HEK293 (cell line): ENCODE data around the gene ZIC5.

Source experiments
- CTCF ChIA-PET: fragments of 350-600 bp; formaldehyde crosslinking; extraction: SDS; loops from one replicate; lab custom pipeline; 2021; ENCODE audit warnings: antibody characterized with exemption; lab: Yijun Ruan, JAX
- POLR2A ChIA-PET: fragments of 300-600 bp; formaldehyde crosslinking; extraction: SDS; loops from one replicate; lab custom pipeline; 2020; ENCODE audit warnings: antibody characterized with exemption, inconsistent platforms; lab: Yijun Ruan, JAX
- H3K27ac ChIP-seq: fragments of 200-500 bp; sonication (Bioruptor generic); 2 replicates; pipeline ENCODE4 v1.5.1; 2014; ENCODE audit warnings: low read depth, low read length, control low read depth, inconsistent platforms; ENCODE audit errors: extremely low read depth
- H3K36me3 ChIP-seq, 2 experiments: fragments of 200-500 bp in 1 of 2; sonication (Bioruptor generic) in 1 of 2; 1 replicate in 1 of 2; 2 replicates in 1 of 2; pipeline ENCODE4 v1.5.1; 2014 to 2017; ENCODE audit warnings: inconsistent platforms in 2 of 2, low read length in 2 of 2; ENCODE audit not compliant: control insufficient read depth in 2 of 2, insufficient read depth in 1 of 2
- H3K4me1 ChIP-seq: fragments of 200-500 bp; sonication (Bioruptor generic); 2 replicates; pipeline ENCODE4 v1.5.1; 2014; ENCODE audit warnings: mild to moderate bottlenecking, low read length, inconsistent platforms; ENCODE audit not compliant: control insufficient read depth, insufficient read depth
- H3K4me3 ChIP-seq: 2 replicates; pipeline ENCODE4 v1.5.1; 2011; ENCODE audit warnings: low read depth, mild to moderate bottlenecking, control low read depth, low read length, moderate library complexity
- H3K9me3 ChIP-seq: fragments of 200-500 bp; sonication (Bioruptor generic); 2 replicates; pipeline ENCODE4 v1.5.1; 2014; ENCODE audit warnings: low read depth, low read length, inconsistent platforms; ENCODE audit not compliant: control insufficient read depth, insufficient read depth
- EGR2 ChIP-seq: fragments of 450-650 bp; formaldehyde crosslinking; IDR thresholded peaks from 2 replicates; pipeline ENCODE4 v1.5.1; 2016; ENCODE audit warnings: low read depth, missing biosample characterization, missing genetic modification characterization
- KLF1 ChIP-seq: fragments of 450-650 bp; formaldehyde crosslinking; IDR thresholded peaks from 2 replicates; pipeline ENCODE4 v1.5.1; 2016; ENCODE audit warnings: missing biosample characterization, missing genetic modification characterization
- MYNN ChIP-seq: fragments of 450-650 bp; formaldehyde crosslinking; IDR thresholded peaks from 2 replicates; pipeline ENCODE4 v1.5.1; 2016; ENCODE audit warnings: missing biosample characterization, missing genetic modification characterization, borderline replicate concordance
- SALL2 ChIP-seq: fragments of 450-650 bp; formaldehyde crosslinking; IDR thresholded peaks from 2 replicates; pipeline ENCODE4 v1.5.0; 2017; ENCODE audit warnings: missing biosample characterization, mild to moderate bottlenecking, missing genetic modification characterization, borderline replicate concordance
- SP2 ChIP-seq: fragments of 450-650 bp; formaldehyde crosslinking; IDR thresholded peaks from 2 replicates; pipeline ENCODE4 v1.5.1; 2016; ENCODE audit warnings: missing biosample characterization, missing genetic modification characterization
- ZBTB1 ChIP-seq: fragments of 450-650 bp; formaldehyde crosslinking; IDR thresholded peaks from 2 replicates; pipeline ENCODE4 v1.5.1; 2016; ENCODE audit warnings: missing biosample characterization, missing genetic modification characterization
- ZBTB7A ChIP-seq: fragments of 450-650 bp; formaldehyde crosslinking; IDR thresholded peaks from 2 replicates; pipeline ENCODE4 v1.5.1; 2016; ENCODE audit warnings: low read depth, missing biosample characterization, missing genetic modification characterization
- ZBTB8A ChIP-seq: fragments of 450-650 bp; formaldehyde crosslinking; IDR thresholded peaks from 2 replicates; pipeline ENCODE4 v1.5.1; 2016; ENCODE audit warnings: missing biosample characterization, missing genetic modification characterization
- ZFHX2 ChIP-seq: fragments of 450-650 bp; formaldehyde crosslinking; conservative IDR thresholded peaks from 2 replicates; pipeline ENCODE4 v1.5.1; 2016; ENCODE audit warnings: missing biosample characterization, missing genetic modification characterization
- ZFP69B ChIP-seq: fragments of 450-650 bp; formaldehyde crosslinking; IDR thresholded peaks from 2 replicates; pipeline ENCODE4 v1.5.1; 2016; ENCODE audit warnings: missing biosample characterization, missing genetic modification characterization
- ZNF138 ChIP-seq: fragments of 450-650 bp; formaldehyde crosslinking; IDR thresholded peaks from 2 replicates; pipeline ENCODE4 v1.5.1; 2016; ENCODE audit warnings: missing biosample characterization, missing genetic modification characterization, borderline replicate concordance
- ZNF174 ChIP-seq: fragments of 450-650 bp; formaldehyde crosslinking; IDR thresholded peaks from 2 replicates; pipeline ENCODE4 v1.5.0; 2017; ENCODE audit warnings: missing biosample characterization, mild to moderate bottlenecking, missing genetic modification characterization
- ZNF223 ChIP-seq: fragments of 450-650 bp; formaldehyde crosslinking; IDR thresholded peaks from 2 replicates; pipeline ENCODE4 v1.5.1; 2016; ENCODE audit warnings: missing biosample characterization, missing genetic modification characterization
- ZNF24 ChIP-seq: fragments of 450-650 bp; formaldehyde crosslinking; IDR thresholded peaks from 2 replicates; pipeline ENCODE4 v1.5.1; 2016; ENCODE audit warnings: missing biosample characterization, missing genetic modification characterization
- ZNF529 ChIP-seq: fragments of 450-650 bp; formaldehyde crosslinking; IDR thresholded peaks from 2 replicates; pipeline ENCODE4 v1.5.1; 2017; ENCODE audit warnings: missing genetic modification characterization, missing biosample characterization; ENCODE audit not compliant: insufficient replicate concordance
- ZNF544 ChIP-seq: fragments of 450-650 bp; formaldehyde crosslinking; IDR thresholded peaks from 2 replicates; pipeline ENCODE4 v1.5.0; 2017; ENCODE audit warnings: missing biosample characterization, missing genetic modification characterization
- ZNF677 ChIP-seq: fragments of 450-650 bp; IDR thresholded peaks from 2 replicates; pipeline ENCODE4 v1.5.0; 2018; ENCODE audit warnings: missing biosample characterization, mild to moderate bottlenecking, missing genetic modification characterization, moderate library complexity
- TF ChIP-seq, protein P1 (sequence below): fragments of 450-650 bp; IDR thresholded peaks from 2 replicates; pipeline ENCODE4 v1.5.1; 2018; ENCODE audit warnings: missing biosample characterization, missing genetic modification characterization
- TF ChIP-seq, protein P2 (sequence below): fragments of 450-650 bp; formaldehyde crosslinking; IDR thresholded peaks from 2 replicates; pipeline ENCODE4 v1.5.1; 2016; ENCODE audit warnings: missing biosample characterization, missing genetic modification characterization, low read depth
- TF ChIP-seq, protein P3 (sequence below): fragments of 450-650 bp; IDR thresholded peaks from 2 replicates; pipeline ENCODE4 v1.5.1; 2018; ENCODE audit warnings: missing biosample characterization, mild to moderate bottlenecking, missing genetic modification characterization
- TF ChIP-seq, protein P4 (sequence below): sonication (generic); formaldehyde crosslinking; IDR thresholded peaks from 2 replicates; pipeline ENCODE4 v1.8.1; 2022; ENCODE audit warnings: mild to moderate bottlenecking, moderate library complexity, missing genetic modification reagents
- TF ChIP-seq, protein P5 (sequence below): fragments of 450-650 bp; formaldehyde crosslinking; IDR thresholded peaks from 2 replicates; pipeline ENCODE4 v1.5.1; 2016; ENCODE audit warnings: missing biosample characterization, missing genetic modification characterization
- TF ChIP-seq, protein P6 (sequence below): fragments of 450-650 bp; formaldehyde crosslinking; IDR thresholded peaks from 2 replicates; pipeline ENCODE4 v1.5.1; 2017; ENCODE audit warnings: missing biosample characterization, missing genetic modification characterization

ZIC5 gene

DNA sequence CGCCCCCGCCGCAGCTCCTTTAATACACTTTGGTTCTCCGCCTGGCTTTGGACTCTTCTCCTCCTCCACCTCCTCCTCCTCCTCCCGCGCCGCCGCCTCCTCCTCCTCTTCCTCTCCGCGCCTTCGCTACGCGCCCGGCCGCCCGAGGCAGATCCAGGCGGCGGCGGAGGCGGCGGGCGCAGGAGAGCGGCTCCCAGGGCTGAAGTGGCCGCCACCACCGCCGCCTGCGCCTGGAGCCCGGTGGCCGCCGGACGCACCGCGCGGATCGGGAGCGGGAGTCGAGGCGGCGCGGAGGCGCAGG, 10.1 kb upstream of the ZIC5 start, which contains the start of gene ZIC2:
ZIC2 (plus strand) TSS at position 50 of the 301 bp plus-strand sequence. CDS start 281 bp downstream, outside the sequence.
- H3K36me3 ChIP-seq: peaks cover 0 to 33% of the 10 kb centered on the region in 2 experiments; a peak in 1 of 3 replicates
- H3K9me3 ChIP-seq: no peaks in the 10 kb centered on the region
- H3K4me3 ChIP-seq: peak within 1 kb of the TSS; percentile 90
- ChIA-PET CTCF (interaction anchor here (0.6 to 0.7 kb wide), 2 partner anchors 165 to 326 kb away, joined by 3 read pairs; no protein-coding TSS in a partner anchor), POLR2A (interaction anchor here (0.5 to 6.4 kb wide), 6 partner anchors 11 to 325 kb away, joined by 3 to 101 read pairs (median 4); partner anchors contain the start of genes PCCA and ZIC5)
- H3K27ac ChIP-seq: peak within 1 kb of the TSS; percentile 100
- H3K4me1 ChIP-seq: peaks cover 5% of the 10 kb centered on the region
- no peak for TF ChIP-seq ZBTB1
- TF ChIP-seq ZFHX2 (tag by site-specific recombination): peak; percentile 92
- no peak for TF ChIP-seq ZBTB7A (tag by site-specific recombination)
- TF ChIP-seq EGR2: peak; percentile 75
- 0 out of 2 replicates have a peak, but pooled peaks have one; percentile 4 for TF ChIP-seq ZNF677
- no peak for TF ChIP-seq ZNF544
- TF ChIP-seq, protein P1, sequence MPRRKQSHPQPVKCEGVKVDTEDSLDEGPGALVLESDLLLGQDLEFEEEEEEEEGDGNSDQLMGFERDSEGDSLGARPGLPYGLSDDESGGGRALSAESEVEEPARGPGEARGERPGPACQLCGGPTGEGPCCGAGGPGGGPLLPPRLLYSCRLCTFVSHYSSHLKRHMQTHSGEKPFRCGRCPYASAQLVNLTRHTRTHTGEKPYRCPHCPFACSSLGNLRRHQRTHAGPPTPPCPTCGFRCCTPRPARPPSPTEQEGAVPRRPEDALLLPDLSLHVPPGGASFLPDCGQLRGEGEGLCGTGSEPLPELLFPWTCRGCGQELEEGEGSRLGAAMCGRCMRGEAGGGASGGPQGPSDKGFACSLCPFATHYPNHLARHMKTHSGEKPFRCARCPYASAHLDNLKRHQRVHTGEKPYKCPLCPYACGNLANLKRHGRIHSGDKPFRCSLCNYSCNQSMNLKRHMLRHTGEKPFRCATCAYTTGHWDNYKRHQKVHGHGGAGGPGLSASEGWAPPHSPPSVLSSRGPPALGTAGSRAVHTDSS (tag by site-specific recombination): peak; percentile 93
- peak; percentile 43; the same call in 1 of the 2 replicates for TF ChIP-seq ZBTB8A
- TF ChIP-seq, protein P2, sequence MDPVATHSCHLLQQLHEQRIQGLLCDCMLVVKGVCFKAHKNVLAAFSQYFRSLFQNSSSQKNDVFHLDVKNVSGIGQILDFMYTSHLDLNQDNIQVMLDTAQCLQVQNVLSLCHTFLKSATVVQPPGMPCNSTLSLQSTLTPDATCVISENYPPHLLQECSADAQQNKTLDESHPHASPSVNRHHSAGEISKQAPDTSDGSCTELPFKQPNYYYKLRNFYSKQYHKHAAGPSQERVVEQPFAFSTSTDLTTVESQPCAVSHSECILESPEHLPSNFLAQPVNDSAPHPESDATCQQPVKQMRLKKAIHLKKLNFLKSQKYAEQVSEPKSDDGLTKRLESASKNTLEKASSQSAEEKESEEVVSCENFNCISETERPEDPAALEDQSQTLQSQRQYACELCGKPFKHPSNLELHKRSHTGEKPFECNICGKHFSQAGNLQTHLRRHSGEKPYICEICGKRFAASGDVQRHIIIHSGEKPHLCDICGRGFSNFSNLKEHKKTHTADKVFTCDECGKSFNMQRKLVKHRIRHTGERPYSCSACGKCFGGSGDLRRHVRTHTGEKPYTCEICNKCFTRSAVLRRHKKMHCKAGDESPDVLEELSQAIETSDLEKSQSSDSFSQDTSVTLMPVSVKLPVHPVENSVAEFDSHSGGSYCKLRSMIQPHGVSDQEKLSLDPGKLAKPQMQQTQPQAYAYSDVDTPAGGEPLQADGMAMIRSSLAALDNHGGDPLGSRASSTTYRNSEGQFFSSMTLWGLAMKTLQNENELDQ (tag by site-specific recombination): no peak
- TF ChIP-seq, protein P3, sequence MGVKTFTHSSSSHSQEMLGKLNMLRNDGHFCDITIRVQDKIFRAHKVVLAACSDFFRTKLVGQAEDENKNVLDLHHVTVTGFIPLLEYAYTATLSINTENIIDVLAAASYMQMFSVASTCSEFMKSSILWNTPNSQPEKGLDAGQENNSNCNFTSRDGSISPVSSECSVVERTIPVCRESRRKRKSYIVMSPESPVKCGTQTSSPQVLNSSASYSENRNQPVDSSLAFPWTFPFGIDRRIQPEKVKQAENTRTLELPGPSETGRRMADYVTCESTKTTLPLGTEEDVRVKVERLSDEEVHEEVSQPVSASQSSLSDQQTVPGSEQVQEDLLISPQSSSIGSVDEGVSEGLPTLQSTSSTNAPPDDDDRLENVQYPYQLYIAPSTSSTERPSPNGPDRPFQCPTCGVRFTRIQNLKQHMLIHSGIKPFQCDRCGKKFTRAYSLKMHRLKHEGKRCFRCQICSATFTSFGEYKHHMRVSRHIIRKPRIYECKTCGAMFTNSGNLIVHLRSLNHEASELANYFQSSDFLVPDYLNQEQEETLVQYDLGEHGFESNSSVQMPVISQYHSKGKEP (tag by site-specific recombination): no peak
- TF ChIP-seq SP2: peak; percentile 19; the same call in 1 of the 2 replicates
- TF ChIP-seq MYNN (tag by site-specific recombination): no peak
- TF ChIP-seq ZNF529 (tag by site-specific recombination): no peak

DNA sequence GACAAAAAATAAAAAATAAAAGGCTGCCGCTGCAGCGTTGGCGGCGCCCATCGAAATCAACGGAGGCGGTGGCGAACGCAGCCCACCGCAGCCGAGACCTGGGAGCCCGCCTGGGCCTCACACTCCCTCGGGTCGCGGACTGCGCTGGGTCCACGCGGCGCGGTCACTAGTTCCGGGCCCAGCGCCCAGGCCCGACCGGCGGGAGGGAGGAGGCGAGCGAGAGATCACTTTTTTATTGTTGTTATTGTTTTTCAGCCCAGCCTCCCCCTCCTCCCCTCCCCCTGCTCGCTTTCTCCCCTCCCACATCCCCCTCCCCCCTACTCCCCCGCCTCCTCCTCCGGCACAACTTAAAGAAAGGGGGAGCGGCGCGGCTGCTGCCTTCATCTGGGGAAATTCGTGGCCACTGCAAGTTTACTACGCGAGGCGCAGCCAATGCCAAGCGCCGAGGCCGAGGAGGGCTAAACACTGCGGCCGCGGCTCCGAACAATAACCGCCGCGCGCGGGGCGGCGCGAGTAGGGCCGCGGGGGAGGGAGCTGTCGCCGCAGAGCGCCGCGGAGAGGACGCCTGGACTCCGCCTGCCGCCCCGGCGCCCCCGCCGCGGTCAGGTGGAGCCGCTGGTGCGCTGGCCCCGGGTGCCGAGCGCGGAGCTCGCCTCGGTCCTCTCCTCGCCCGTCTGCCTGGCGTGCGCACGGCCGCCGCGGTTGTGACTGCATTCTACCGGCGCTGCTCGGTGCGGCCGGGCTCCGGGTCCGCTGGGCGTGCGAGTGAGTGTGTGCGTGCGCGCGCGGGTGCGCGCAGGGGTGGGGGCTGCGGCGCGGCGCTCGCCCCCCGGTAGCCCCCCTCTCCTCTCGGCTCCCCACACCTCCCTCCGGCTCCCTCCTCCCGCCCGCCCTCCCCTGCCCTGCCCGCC, 9.5 kb upstream of the ZIC5 start:
- H3K9me3 ChIP-seq: no peaks in the 10 kb centered on the region
- peak overlapping the region; percentile 90 for H3K4me3 ChIP-seq
- H3K36me3 ChIP-seq: peaks cover 0 to 29% of the 10 kb centered on the region in 2 experiments; a peak in 1 of 3 replicates
- peaks cover 9% of the 10 kb centered on the region for H3K4me1 ChIP-seq
- ChIA-PET CTCF (interaction anchor here (0.6 to 0.7 kb wide), 3 partner anchors 150 to 326 kb away, joined by 3 read pairs; no protein-coding TSS in a partner anchor), POLR2A (interaction anchor here (0.5 to 6.4 kb wide), 14 partner anchors 10 to 594 kb away, joined by 3 to 101 read pairs (median 4); partner anchors contain the start of genes PCCA and ZIC5)
- H3K27ac ChIP-seq: peak overlapping the region; percentile 100
- TF ChIP-seq ZFP69B (tag by site-specific recombination) (peak; percentile 96), ZNF174 (tag by site-specific recombination) (no peak), ZNF223 (tag by site-specific recombination) (no peak), SALL2 (no peak), ZNF138 (tag by site-specific recombination) (no peak), ZNF24 (tag by site-specific recombination) (peak; percentile 49; the same call in 1 of the 2 replicates), KLF1 (peak; percentile 48; the same call in 1 of the 2 replicates)
- TF ChIP-seq, protein P4, sequence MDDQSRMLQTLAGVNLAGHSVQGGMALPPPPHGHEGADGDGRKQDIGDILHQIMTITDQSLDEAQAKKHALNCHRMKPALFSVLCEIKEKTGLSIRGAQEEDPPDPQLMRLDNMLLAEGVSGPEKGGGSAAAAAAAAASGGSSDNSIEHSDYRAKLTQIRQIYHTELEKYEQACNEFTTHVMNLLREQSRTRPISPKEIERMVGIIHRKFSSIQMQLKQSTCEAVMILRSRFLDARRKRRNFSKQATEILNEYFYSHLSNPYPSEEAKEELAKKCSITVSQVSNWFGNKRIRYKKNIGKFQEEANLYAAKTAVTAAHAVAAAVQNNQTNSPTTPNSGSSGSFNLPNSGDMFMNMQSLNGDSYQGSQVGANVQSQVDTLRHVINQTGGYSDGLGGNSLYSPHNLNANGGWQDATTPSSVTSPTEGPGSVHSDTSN: no peak
- TF ChIP-seq, protein P5, sequence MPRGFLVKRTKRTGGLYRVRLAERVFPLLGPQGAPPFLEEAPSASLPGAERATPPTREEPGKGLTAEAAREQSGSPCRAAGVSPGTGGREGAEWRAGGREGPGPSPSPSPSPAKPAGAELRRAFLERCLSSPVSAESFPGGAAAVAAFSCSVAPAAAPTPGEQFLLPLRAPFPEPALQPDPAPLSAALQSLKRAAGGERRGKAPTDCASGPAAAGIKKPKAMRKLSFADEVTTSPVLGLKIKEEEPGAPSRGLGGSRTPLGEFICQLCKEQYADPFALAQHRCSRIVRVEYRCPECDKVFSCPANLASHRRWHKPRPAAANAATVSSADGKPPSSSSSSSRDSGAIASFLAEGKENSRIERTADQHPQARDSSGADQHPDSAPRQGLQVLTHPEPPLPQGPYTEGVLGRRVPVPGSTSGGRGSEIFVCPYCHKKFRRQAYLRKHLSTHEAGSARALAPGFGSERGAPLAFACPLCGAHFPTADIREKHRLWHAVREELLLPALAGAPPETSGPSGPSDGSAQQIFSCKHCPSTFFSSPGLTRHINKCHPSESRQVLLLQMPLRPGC: 0 out of 2 replicates have a peak, but pooled peaks have one; percentile 18
- TF ChIP-seq, protein P6, sequence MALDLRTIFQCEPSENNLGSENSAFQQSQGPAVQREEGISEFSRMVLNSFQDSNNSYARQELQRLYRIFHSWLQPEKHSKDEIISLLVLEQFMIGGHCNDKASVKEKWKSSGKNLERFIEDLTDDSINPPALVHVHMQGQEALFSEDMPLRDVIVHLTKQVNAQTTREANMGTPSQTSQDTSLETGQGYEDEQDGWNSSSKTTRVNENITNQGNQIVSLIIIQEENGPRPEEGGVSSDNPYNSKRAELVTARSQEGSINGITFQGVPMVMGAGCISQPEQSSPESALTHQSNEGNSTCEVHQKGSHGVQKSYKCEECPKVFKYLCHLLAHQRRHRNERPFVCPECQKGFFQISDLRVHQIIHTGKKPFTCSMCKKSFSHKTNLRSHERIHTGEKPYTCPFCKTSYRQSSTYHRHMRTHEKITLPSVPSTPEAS: no peak
